ENCODE measurements around the gene FAM50B. TPM values are rescaled to one million over a fixed set of nuclear protein-coding genes. Genes with fewer than 3 reads are reported as not detected.

Gene FAM50B
- total RNA-seq, 1 experiment from 2014 or later, result 14.3 TPM

GRCh38 chr6:3876101-3876500 is 26.9 kb downstream of the FAM50B start:
- Histone ChIP-seq H3K27ac (no peak overlapping the region), H3K4me3 (no peak overlapping the region), H4K20me1 (ENCODE audit: insufficient read depth) (no peaks in the 10 kb centered on the region), H3K79me2 (ENCODE audit: low read depth) (no peaks in the 10 kb centered on the region), H3K9me3 (ENCODE audit: insufficient read depth, low read depth) (no peaks in the 10 kb centered on the region), H2AFZ (no peak overlapping the region), H3F3A (ENCODE audit: insufficient read depth, low read depth) (no peaks in the 10 kb centered on the region), H3K36me3 (ENCODE audit: low read depth) (no peaks in the 10 kb centered on the region), H3K9me2 (ENCODE audit: insufficient read depth) (no peaks in the 10 kb centered on the region), H3K4me1 (replicated peaks; ENCODE audit: insufficient read depth) (no peaks in the 10 kb centered on the region), H3K4me2 (no peak overlapping the region), H3K27me3 (ENCODE audit: insufficient read depth, low read depth) (no peaks in the 10 kb centered on the region)
- POLR2A ChIA-PET (ENCODE audit: unreplicated experiment), result no interaction called here
- DNase-seq, result no peak
- CTCF ChIA-PET, result no interaction called here
- BruUV-seq (replicated peaks), result no TSS peak
- TF ChIP-seq CTCF (conservative IDR thresholded peaks at IDR 0.05) (no peak), EZH2 (IDR thresholded peaks at IDR 0.05; ENCODE audit: low read depth) (no peak)
- intact Hi-C loops (cut with micrococcal nuclease; ENCODE audit: unreplicated experiment), result no loop called here

GRCh38 chr6:3876866-3877265 is 27.7 kb downstream of the FAM50B start:
- BruUV-seq (replicated peaks), result no TSS peak
- Histone ChIP-seq H2AFZ (no peak overlapping the region), H3K4me1 (replicated peaks; ENCODE audit: insufficient read depth) (no peaks in the 10 kb centered on the region), H3K36me3 (ENCODE audit: low read depth) (no peaks in the 10 kb centered on the region), H3K4me3 (no peak overlapping the region), H3K27ac (no peak overlapping the region), H3K9me2 (ENCODE audit: insufficient read depth) (no peaks in the 10 kb centered on the region), H3F3A (ENCODE audit: insufficient read depth, low read depth) (no peaks in the 10 kb centered on the region), H3K4me2 (no peak overlapping the region), H3K9me3 (ENCODE audit: insufficient read depth, low read depth) (no peaks in the 10 kb centered on the region), H4K20me1 (ENCODE audit: insufficient read depth) (no peaks in the 10 kb centered on the region), H3K79me2 (ENCODE audit: low read depth) (no peaks in the 10 kb centered on the region), H3K27me3 (ENCODE audit: insufficient read depth, low read depth) (no peaks in the 10 kb centered on the region)
- no peak for DNase-seq
- POLR2A ChIA-PET (ENCODE audit: unreplicated experiment), result no interaction called here
- intact Hi-C loops (cut with micrococcal nuclease; ENCODE audit: unreplicated experiment), result no loop called here
- TF ChIP-seq EZH2 (IDR thresholded peaks at IDR 0.05; ENCODE audit: low read depth), result no peak
- no peak for TF ChIP-seq CTCF (conservative IDR thresholded peaks at IDR 0.05)
- CTCF ChIA-PET, result no interaction called here

GRCh38 chr6:3878048-3878666 is 29.0 kb downstream of the FAM50B start:
- no peaks in the 10 kb centered on the region for H3K9me2 ChIP-seq (ENCODE audit: insufficient read depth)
- no peak overlapping the region for H3K4me2 ChIP-seq
- H3K36me3 ChIP-seq (ENCODE audit: low read depth), result no peaks in the 10 kb centered on the region
- CTCF ChIA-PET, result no interaction called here
- H3K79me2 ChIP-seq (ENCODE audit: low read depth), result no peaks in the 10 kb centered on the region
- no peaks in the 10 kb centered on the region for H3K4me1 ChIP-seq (replicated peaks; ENCODE audit: insufficient read depth)
- BruUV-seq (replicated peaks), result no TSS peak
- H2AFZ ChIP-seq, result no peak overlapping the region
- no peaks in the 10 kb centered on the region for H3K27me3 ChIP-seq (ENCODE audit: insufficient read depth, low read depth)
- H3K9me3 ChIP-seq (ENCODE audit: insufficient read depth, low read depth), result no peaks in the 10 kb centered on the region
- no peaks in the 10 kb centered on the region for H3F3A ChIP-seq (ENCODE audit: insufficient read depth, low read depth)
- no peaks in the 10 kb centered on the region for H4K20me1 ChIP-seq (ENCODE audit: insufficient read depth)
- POLR2A ChIA-PET (ENCODE audit: unreplicated experiment), result no interaction called here
- H3K4me3 ChIP-seq, result no peak overlapping the region
- no peak overlapping the region for H3K27ac ChIP-seq
- DNase-seq, result no peak
- intact Hi-C loops (cut with micrococcal nuclease; ENCODE audit: unreplicated experiment), result no loop called here
- TF ChIP-seq CTCF (conservative IDR thresholded peaks at IDR 0.05) (no peak), EZH2 (IDR thresholded peaks at IDR 0.05; ENCODE audit: low read depth) (no peak)

Data from PC-9 (cell line).